Erythroblast (primary cell): ENCODE data around the gene CWC27.

Experiments used
- GATA1 ChIP-seq: IDR thresholded peaks from 2 replicates; pipeline ENCODE4 v1.6.1; 2011; ENCODE audit warnings: low read depth, mild to moderate bottlenecking, control low read depth, low read length, moderate library complexity
- POLR2A ChIP-seq: IDR thresholded peaks from 2 replicates; pipeline ENCODE4 v1.6.1; 2011; ENCODE audit warnings: mild to moderate bottlenecking, low read length

DNA sequence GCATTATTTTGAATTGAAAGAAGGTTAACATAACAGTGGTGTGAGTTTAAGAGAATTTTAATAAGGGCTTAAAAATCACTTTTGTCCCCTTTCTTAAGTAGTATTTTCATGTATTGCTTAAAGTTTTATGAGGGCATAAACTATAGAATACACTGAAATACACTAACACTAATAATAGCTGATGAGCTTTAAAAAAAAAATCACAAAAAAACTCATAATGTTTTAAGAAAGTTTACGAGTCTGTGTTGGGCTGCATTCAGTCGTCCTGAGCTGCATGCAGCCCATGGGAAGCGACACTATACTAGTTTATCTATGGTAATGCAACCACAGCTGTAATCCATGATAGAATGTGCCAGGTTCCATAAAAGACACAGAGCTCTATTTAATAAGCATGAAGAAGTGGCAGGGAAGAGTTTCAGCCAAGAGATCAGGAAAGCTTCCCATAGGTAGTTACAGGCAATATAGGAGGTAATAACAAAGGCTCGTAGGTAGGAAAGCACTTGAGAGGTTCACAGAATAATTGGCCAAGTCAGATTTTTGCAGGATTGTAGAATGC, 4.7 kb upstream of the CWC27 start:
- TF ChIP-seq POLR2A (no peak), GATA1 (no peak)
